ENCODE data around the gene CST7.
A peak's percentile ranks its signal among the peaks of the same experiment; 100 is the strongest.

CST7 gene

GRCh38 chr20:24985802-24986201 lies 36.7 kb downstream of the CST7 start:
- no peak overlapping the region for H3K4me3 ChIP-seq (ENCODE audit: low read depth, low read length)
- no peak for TF ChIP-seq CTCF (IDR thresholded peaks at IDR 0.05; ENCODE audit: low read depth, low read length)

DNA sequence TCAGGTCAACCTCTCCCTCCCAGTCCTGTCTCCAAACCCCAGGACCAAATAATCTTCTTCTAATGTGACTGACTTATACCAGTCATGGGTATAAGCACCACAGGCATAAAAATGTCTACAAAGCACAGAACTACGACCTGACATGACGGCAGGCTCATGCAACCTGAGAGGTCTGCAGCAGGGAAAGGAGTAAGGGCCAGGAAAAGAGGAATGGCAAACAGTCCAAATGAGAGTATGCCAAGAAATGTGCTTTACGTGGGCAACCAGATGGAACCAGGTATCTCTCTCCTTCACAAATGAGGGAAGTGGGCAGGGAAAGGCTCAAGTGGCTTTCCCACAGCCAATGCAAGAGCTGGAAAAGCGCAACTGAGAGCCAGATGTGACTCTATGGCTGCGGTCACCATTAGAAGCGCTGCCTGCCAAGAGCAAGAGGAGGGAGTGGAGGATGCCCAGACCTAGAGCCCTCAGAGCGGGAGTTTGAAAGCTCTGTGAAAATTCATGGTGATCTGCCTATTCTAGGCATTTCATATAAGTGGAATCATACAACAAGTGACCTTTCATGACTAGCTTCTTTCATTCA lies 37.5 kb downstream of the CST7 start:
- TF ChIP-seq CTCF (IDR thresholded peaks at IDR 0.05; ENCODE audit: low read depth, low read length) = no peak
- H3K4me3 ChIP-seq (ENCODE audit: low read depth, low read length) = no peak overlapping the region

DNA sequence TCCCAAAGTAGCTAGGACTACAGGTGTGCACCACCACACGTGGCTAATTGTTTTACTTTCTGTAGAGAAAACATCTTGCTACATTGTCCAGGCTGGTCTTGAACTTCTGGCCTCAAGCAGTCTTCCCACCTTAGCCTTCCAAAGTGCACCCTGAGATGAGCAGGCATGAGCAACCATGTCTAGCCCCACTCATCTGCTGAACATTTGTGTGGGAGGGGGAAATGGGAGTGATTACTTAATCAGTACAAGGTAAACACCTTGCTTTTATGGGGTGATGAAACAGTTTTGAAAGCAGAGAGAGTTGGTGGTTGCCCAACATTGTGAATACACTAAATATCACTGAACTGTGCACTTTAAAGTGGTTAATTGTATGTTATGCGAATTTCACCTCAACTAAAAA lies 38.2 kb downstream of the CST7 start:
- no peak overlapping the region for H3K4me3 ChIP-seq (ENCODE audit: low read depth, low read length)
- TF ChIP-seq CTCF (IDR thresholded peaks at IDR 0.05; ENCODE audit: low read depth, low read length) = no peak

- TF ChIP-seq CTCF (IDR thresholded peaks at IDR 0.05; ENCODE audit: low read depth, low read length) = no peak
- no peak overlapping the region for H3K4me3 ChIP-seq (ENCODE audit: low read depth, low read length)
Measured at GRCh38 chr20:24987873-24988835, 39.1 kb downstream of the CST7 start.

- no peak overlapping the region for H3K4me3 ChIP-seq (ENCODE audit: low read depth, low read length)
- no peak for TF ChIP-seq CTCF (IDR thresholded peaks at IDR 0.05; ENCODE audit: low read depth, low read length)
Measured at GRCh38 chr20:24989162-24989561, 40.1 kb downstream of the CST7 start.

- no peak for TF ChIP-seq CTCF (IDR thresholded peaks at IDR 0.05; ENCODE audit: low read depth, low read length)
- no peak overlapping the region for H3K4me3 ChIP-seq (ENCODE audit: low read depth, low read length)
Measured at GRCh38 chr20:24990810-24991252, 41.8 kb downstream of the CST7 start.

GRCh38 chr20:24991897-24992486 lies 42.9 kb downstream of the CST7 start:
- no peak for TF ChIP-seq CTCF (IDR thresholded peaks at IDR 0.05; ENCODE audit: low read depth, low read length)
- peak overlapping the region; percentile 77 for H3K4me3 ChIP-seq (ENCODE audit: low read depth, low read length)
